Ovary (tissue), 9 donors: ENCODE results near the gene ASIC2. TPM values are rescaled to one million over a fixed set of nuclear protein-coding genes. Genes with fewer than 3 reads are reported as not detected.

Source experiments
- DNase-seq, 5 donors: peaks; one replicate each; pipeline ENCODE4 v3.0.0-alpha.2; 2019 to 2020
- H3K27ac ChIP-seq, 2 donors: fragments of 200-600 bp; one replicate each; pipeline versions ENCODE4 v1.5.1 to v1.8.0; 2019 to 2022
- H3K27me3 ChIP-seq: fragments of 200-600 bp; one replicate; pipeline ENCODE4 v1.8.0; 2022
- H3K36me3 ChIP-seq: fragments of 200-600 bp; sonication (generic); one replicate; pipeline ENCODE4 v1.5.1; 2019
- H3K4me1 ChIP-seq: one replicate; pipeline ENCODE4 v1.8.1; 2013; ENCODE audit warnings: mild to moderate bottlenecking, moderate library complexity; ENCODE audit not compliant: insufficient read depth
- H3K4me3 ChIP-seq: fragments of 200-600 bp; sonication (generic); one replicate; pipeline ENCODE4 v1.5.1; 2017
- H3K9me3 ChIP-seq, 2 donors: fragments of 200-600 bp in 1 of 2; sonication (generic) in 1 of 2; one replicate each; pipeline versions ENCODE4 v1.5.1 to v1.8.1; 2013 to 2019; ENCODE audit warnings: mild to moderate bottlenecking in 1 of 2, moderate library complexity in 1 of 2
- CTCF ChIP-seq, 3 donors: fragments of 450-650 bp in 2 of 3; fragments of 200-600 bp in 1 of 3; IDR thresholded peaks; one replicate each; pipeline versions ENCODE4 v1.5.1 to v1.8.0; 2016 to 2022; ENCODE audit warnings: antibody characterized with exemption in 3 of 3, mild to moderate bottlenecking in 1 of 3
- EP300 ChIP-seq: sonication (generic); formaldehyde crosslinking; IDR thresholded peaks from one replicate; pipeline ENCODE4 v1.6.1; 2017; ENCODE audit warnings: antibody characterized with exemption
- POLR2A ChIP-seq: fragments of 450-650 bp; IDR thresholded peaks from one replicate; pipeline ENCODE4 v1.6.1; 2017; ENCODE audit warnings: antibody characterized with exemption, mild to moderate bottlenecking, moderate library complexity
- WGBS, 3 donors: extraction: QIAGEN DNeasy Blood & Tissue Kit in 1 of 3; methylation state at CpG; one replicate each; pipeline versions ENCODE4 v1.1.5 to v1.1.7; 2013 to 2017; 5-methylcytosine and 5-hydroxymethylcytosine counted together
- intact Hi-C, 4 donors: fragments of 100-400 bp; cut with DNase I; formaldehyde crosslinking; loops; one replicate each; pipeline versions ENCODE4 v1.11.0 to v1.15.1; 2022 to 2023
- polyA plus RNA-seq, 2 donors: library from polyadenylated mRNA; stranded (reverse); fragments of 200-250 nt in 1 of 2; fragments of 350-450 nt in 1 of 2; fragmentation: Illumina TruSeq in 1 of 2; extraction: RNeasy Lipid Tissue Mini Kit (QIAGEN cat#74804) in 1 of 2; gene quantifications; one replicate each; pipeline ENCODE4 v1.2.3, GENCODE V29; 2013 to 2014
- total RNA-seq, 7 donors: library from RNA; depleted of rRNA in 2 of 7; stranded (reverse); fragments of >200 nt in 2 of 7; fragmentation: NEBNext Ultra II Directional in 3 of 7; extraction: Animal tissue kit (Norgen Biotek cat#: 25700) in 3 of 7; gene quantifications; one replicate each; pipeline versions ENCODE4 v1.1.0 to v1.2.4, GENCODE V29; 2016 to 2023
- donor health status: DM: no; HTN: no; CAD: no; lungs with moderate emphysema.
- donor health status: DM: no; HTN: no; CAD: no.
- donor health status: Bipolar disorder and iron deficiency.
- donor health status: DM: yes; HTN: yes; CAD: no.
- donor health status: DM: no; HTN: no; CAD: no.
- donor health status: DM: yes; HTN: yes; CAD: no.

ASIC2 gene
- total and polyA plus RNA-seq, 9 donors, result 0.04 to 1.3 (median 0.24) TPM; not detected in 2

GRCh38 chr17:33140413-33141099 lies 152.5 kb downstream of the ASIC2 start:
- TF ChIP-seq POLR2A, result no peak
- no peak for TF ChIP-seq EP300
- no peak for TF ChIP-seq CTCF (IDR thresholded peaks at IDR 0.05)
- no peaks in the 10 kb centered on the region for H3K36me3 ChIP-seq
- no peaks in the 10 kb centered on the region for H3K9me3 ChIP-seq
- no peak overlapping the region for H3K4me3 ChIP-seq
- intact Hi-C loops, result loop anchor here in 1 of 4 donors (10.0 kb wide), 1 partner anchor 274 kb away; no protein-coding TSS in a partner anchor
- DNase-seq, result no peak
- WGBS, 3 donors, result 27 to 42% (median 33%) methylated on average over 4 of the region's 4 CpGs
- H3K27me3 ChIP-seq, result no peaks in the 10 kb centered on the region
- H3K27ac ChIP-seq, result no peak overlapping the region
- H3K4me1 ChIP-seq, result no peaks in the 10 kb centered on the region

DNA sequence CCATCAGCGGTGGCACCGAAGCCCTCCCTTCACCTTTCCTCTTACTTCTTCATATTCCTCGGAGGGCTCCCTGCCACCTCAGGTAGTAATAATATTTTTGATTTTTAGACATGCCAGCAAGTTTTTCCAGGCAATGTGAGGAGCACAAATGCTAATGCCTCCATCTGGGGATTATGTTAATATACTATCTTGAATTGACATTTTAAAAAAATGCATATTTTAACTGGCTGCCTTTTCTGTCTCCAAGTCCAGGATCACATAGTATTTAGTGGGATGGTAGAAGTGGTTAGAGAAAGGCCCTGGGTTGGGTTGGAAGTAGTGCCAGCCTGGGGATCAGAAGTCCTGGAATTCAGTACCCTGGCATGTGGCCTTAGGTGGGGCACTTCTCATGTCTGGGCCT lies 154.5 kb downstream of the ASIC2 start:
- Histone ChIP-seq H3K4me3 (no peak overlapping the region), H3K9me3 (no peaks in the 10 kb centered on the region), H3K4me1 (no peaks in the 10 kb centered on the region), H3K27me3 (no peaks in the 10 kb centered on the region), H3K27ac (no peak overlapping the region), H3K36me3 (no peaks in the 10 kb centered on the region)
- TF ChIP-seq CTCF (IDR thresholded peaks at IDR 0.05), result no peak
- no peak for TF ChIP-seq POLR2A
- TF ChIP-seq EP300, result no peak
- intact Hi-C loops, result no loop called here
- 67 to 93% (median 68%) methylated on average over 3 of the region's 3 CpGs for WGBS, 3 donors
- no peak for DNase-seq

- Histone ChIP-seq H3K27me3 (no peaks in the 10 kb centered on the region), H3K9me3 (no peaks in the 10 kb centered on the region), H3K4me3 (no peak overlapping the region), H3K4me1 (no peaks in the 10 kb centered on the region), H3K27ac (no peak overlapping the region), H3K36me3 (no peaks in the 10 kb centered on the region)
- TF ChIP-seq EP300 (no peak), CTCF (IDR thresholded peaks at IDR 0.05) (no peak), POLR2A (no peak)
- no peak for DNase-seq
- intact Hi-C loops, result no loop called here
Measured at GRCh38 chr17:33137426-33137825, 155.7 kb downstream of the ASIC2 start.

- Histone ChIP-seq H3K9me3 (no peaks in the 10 kb centered on the region), H3K27me3 (no peaks in the 10 kb centered on the region), H3K36me3 (no peaks in the 10 kb centered on the region), H3K4me1 (no peaks in the 10 kb centered on the region), H3K4me3 (no peak overlapping the region), H3K27ac (no peak overlapping the region)
- TF ChIP-seq CTCF (IDR thresholded peaks at IDR 0.05) (no peak), EP300 (no peak), POLR2A (no peak)
- DNase-seq, result no peak
- WGBS, 3 donors, result 54 to 65% (median 61%) methylated on average over 4 of the region's 4 CpGs
- intact Hi-C loops, result no loop called here
Measured at GRCh38 chr17:33135691-33136090, 157.4 kb downstream of the ASIC2 start.
